HG02759 (cell line): ENCODE results near the gene MPV17L.
"Not testable (repeated sequence)": the region's sequence is repeated elsewhere in the genome, so short reads cannot be mapped to it uniquely, and the experiment has no call there.

ENCODE experiments used
- ATAC-seq: cut with Tn5 transposase; IDR thresholded peaks from one replicate; pipeline ENCODE4 v1.9.1; 2021; ENCODE audit warnings: mild to moderate bottlenecking, moderate library complexity; ENCODE audit not compliant: unreplicated experiment

Gene MPV17L

DNA sequence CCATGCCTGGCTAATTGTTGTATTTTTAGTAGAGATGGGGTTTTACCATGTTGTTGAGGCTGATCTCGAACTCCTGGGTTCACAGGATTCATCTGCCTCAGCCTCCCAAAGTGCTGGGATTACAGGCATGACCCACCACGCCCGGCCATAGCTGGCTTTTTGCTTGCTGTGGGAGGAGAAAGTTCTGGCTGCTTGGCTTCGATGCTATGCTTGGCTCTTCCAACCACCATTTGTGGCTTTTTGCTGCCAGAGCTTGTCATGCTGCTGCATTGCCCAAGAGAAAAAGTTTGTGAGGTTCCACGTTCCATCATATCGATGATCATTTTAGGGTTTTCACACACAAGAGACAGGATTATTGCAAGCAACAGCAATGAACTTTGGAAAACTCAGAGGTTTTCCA, 55.1 kb downstream of the MPV17L start:
- ATAC-seq: no peak

- ATAC-seq: no peak
Measured at GRCh38 chr16:15451098-15451731, 55.7 kb downstream of the MPV17L start.

DNA sequence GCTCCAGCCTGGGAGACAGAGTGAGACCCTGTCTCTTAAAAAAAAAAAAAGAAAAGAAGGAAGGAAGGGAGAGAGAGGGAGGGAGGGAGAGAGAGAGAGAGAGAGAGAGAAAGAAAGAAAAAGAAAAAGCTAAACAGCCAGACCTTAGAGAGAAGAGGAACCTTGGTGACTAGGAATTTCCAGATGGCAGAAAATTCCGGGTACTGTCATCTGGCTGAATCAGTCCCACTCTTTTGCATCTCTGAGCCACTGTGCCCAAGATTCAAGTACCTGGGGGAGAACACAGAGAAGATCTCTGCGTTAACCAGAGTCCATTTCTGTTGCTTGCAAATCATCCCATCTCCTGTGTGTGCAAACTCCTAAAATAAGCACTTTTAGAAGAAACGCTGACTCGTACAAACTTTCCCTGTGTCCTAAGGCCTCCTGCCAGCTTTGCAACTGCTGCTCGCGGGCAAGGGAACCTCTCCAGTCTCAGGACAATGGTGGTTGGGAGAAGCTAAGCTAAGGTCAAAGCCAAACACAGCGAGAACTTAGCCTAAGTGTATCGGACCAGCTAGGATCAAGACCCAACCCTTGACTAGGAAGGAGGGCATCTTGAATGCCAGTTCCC, 56.8 kb downstream of the MPV17L start:
- ATAC-seq: no peak

- not testable (repeated sequence) for ATAC-seq
Measured at GRCh38 chr16:15453296-15453695, 57.7 kb downstream of the MPV17L start.

DNA sequence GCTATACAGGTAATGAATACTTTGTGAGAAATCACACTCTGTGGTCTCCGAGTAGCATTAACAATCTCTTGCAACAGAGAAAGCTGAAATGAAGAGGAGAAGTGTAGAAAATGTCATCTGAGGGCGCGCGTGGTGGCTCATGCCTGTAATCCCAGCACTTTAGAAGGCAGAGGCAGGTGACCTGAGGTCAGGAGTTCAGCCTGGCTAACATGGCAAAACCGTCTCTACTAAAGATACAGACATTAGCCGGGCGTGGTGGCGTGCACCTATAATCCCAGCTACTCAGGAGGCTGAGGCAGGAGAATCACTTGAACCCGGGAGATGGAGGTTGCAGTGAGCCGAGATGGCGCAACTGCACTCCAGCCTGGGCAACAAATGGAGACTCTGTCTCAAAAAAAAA, 59.4 kb downstream of the MPV17L start:
- not testable (repeated sequence) for ATAC-seq

GRCh38 chr16:15457400-15457799, 61.8 kb downstream of the MPV17L start:
- no peak for ATAC-seq

DNA sequence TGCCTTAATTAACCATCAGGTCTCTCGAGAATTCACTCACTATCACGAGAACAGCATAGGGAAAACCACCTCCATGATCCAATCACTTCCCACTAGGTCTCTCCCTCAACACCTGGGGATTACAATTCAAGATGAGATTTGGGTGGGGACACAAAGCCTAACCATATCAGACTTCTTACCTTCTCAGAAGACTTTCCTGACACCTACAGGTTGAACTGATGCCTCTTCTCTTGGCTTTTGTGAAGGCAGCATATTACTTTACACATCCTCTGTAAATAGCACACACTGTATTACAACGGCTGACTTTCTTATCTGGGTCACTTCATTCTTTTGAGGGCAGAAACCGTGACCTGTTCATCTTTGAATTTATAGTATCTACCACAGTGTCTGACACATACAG, 62.4 kb downstream of the MPV17L start:
- ATAC-seq: no peak

DNA sequence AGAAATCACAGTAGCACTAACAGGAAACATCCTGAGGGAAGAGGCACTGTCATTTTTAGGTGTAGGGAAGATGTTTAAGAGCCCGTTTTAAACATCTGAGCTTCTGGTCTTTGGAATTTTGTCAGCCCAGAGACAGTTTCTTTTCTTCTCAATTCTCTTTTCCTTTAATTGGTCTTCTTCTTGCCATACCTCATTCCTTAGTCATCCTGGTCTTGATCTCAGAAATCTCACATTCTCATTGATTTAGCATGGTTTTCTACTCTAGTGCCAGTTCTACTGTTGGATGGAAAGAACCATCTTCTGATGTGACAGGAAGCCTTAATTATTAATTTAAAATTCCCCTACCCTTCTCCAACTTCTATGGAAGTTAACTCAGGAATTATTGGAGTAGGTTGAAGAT, 64.2 kb downstream of the MPV17L start:
- ATAC-seq: no peak

DNA sequence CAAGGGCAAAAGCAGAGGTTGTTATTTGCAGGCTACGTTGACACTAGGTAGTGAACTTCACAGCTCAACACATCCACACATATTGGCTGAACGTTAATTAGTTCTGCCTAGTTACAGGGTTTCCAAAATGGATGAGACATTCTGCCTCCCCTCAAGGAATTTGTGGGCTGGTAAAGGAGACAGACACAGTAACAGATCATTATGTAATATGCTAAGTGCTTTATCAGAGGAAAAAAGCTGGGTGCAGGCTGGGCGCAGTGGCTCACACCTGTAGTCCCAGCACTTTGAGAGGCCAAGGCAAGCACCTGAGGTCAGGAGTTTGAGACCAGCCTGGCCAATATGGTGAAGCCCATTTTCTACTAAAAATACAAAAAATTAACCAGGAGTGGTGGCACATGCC, 65.0 kb downstream of the MPV17L start:
- ATAC-seq: no peak

GRCh38 chr16:15461376-15461775, 65.8 kb downstream of the MPV17L start:
- no peak for ATAC-seq
